Neural crest cell (in vitro differentiated cells): Measurements from ENCODE around the gene NKAP. TPM values are rescaled to one million over a fixed set of nuclear protein-coding genes. Genes with fewer than 3 reads are reported as not detected.

ENCODE experiments used
- DNase-seq: peaks from one replicate; pipeline ENCODE4 v3.0.0; 2021; ENCODE audit warnings: low read depth, mixed read lengths, low spot score
- H3K27ac Mint-ChIP-seq: one replicate; pipeline ENCODE4 v1.8.0; 2021; ENCODE audit warnings: mild to moderate bottlenecking, mixed read lengths; ENCODE audit not compliant: unreplicated experiment
- H3K27me3 Mint-ChIP-seq: 2 replicates; pipeline ENCODE4 v1.8.0; 2021; ENCODE audit warnings: low read depth, mild to moderate bottlenecking, mixed read lengths
- H3K36me3 Mint-ChIP-seq: 2 replicates; pipeline ENCODE4 v1.8.0; 2021; ENCODE audit warnings: low read depth, mild to moderate bottlenecking, mixed read lengths
- H3K4me1 Mint-ChIP-seq: 2 replicates; pipeline ENCODE4 v1.8.0; 2021; ENCODE audit warnings: mixed read lengths
- H3K4me3 Mint-ChIP-seq: one replicate; pipeline ENCODE4 v1.8.0; 2021; ENCODE audit warnings: mild to moderate bottlenecking, mixed read lengths
- H3K9me3 Mint-ChIP-seq: 2 replicates; pipeline ENCODE4 v1.8.0; 2021; ENCODE audit warnings: mixed read lengths
- CTCF ChIP-seq: fragments of 200-600 bp; sonication (generic); conservative IDR thresholded peaks from 2 replicates; pipeline ENCODE4 v1.5.0; 2021; ENCODE audit warnings: antibody characterized with exemption, mild to moderate bottlenecking
- total RNA-seq: library from RNA; stranded (reverse); gene quantifications from 2 replicates; pipeline ENCODE4 v1.2.1, GENCODE V29; 2021

The NKAP gene
- total RNA-seq, 1 donor from 2014 or later = 8.6 TPM

GRCh38 chrX:119919835-119920585 is 23.5 kb downstream of the NKAP start:
- Mint-ChIP-seq H3K4me3 (no peak overlapping the region), H3K4me1 (no peaks in the 10 kb centered on the region), H3K9me3 (peaks cover 2% of the 10 kb centered on the region), H3K27me3 (no peaks in the 10 kb centered on the region), H3K36me3 (peaks cover under 1% of the 10 kb centered on the region), H3K27ac (no peak overlapping the region)
- no peak for TF ChIP-seq CTCF
- no peak for DNase-seq

- Mint-ChIP-seq H3K4me3 (no peak overlapping the region), H3K36me3 (no peaks in the 10 kb centered on the region), H3K27ac (no peak overlapping the region), H3K27me3 (no peaks in the 10 kb centered on the region), H3K4me1 (no peaks in the 10 kb centered on the region), H3K9me3 (peaks cover 2% of the 10 kb centered on the region)
- DNase-seq = no peak
- TF ChIP-seq CTCF = no peak
These were observed 25.7 kb downstream of the NKAP start for GRCh38 chrX:119917877-119918276.

- Mint-ChIP-seq H3K27me3 (no peaks in the 10 kb centered on the region), H3K4me3 (no peak overlapping the region), H3K27ac (no peak overlapping the region), H3K4me1 (no peaks in the 10 kb centered on the region), H3K36me3 (no peaks in the 10 kb centered on the region), H3K9me3 (peaks cover 4% of the 10 kb centered on the region)
- TF ChIP-seq CTCF = no peak
- DNase-seq = no peak
These were observed 27.2 kb downstream of the NKAP start for GRCh38 chrX:119916310-119916709.

GRCh38 chrX:119900976-119901375 is 42.6 kb downstream of the NKAP start:
- Mint-ChIP-seq H3K4me1 (no peaks in the 10 kb centered on the region), H3K27ac (no peak overlapping the region), H3K27me3 (no peaks in the 10 kb centered on the region), H3K36me3 (peaks cover 2% of the 10 kb centered on the region), H3K4me3 (no peak overlapping the region), H3K9me3 (peaks cover 2% of the 10 kb centered on the region)
- DNase-seq = no peak
- no peak for TF ChIP-seq CTCF

- Mint-ChIP-seq H3K27me3 (no peaks in the 10 kb centered on the region), H3K4me3 (no peak overlapping the region), H3K9me3 (no peaks in the 10 kb centered on the region), H3K27ac (peak overlapping the region; percentile 27), H3K36me3 (no peaks in the 10 kb centered on the region), H3K4me1 (no peaks in the 10 kb centered on the region)
- no peak for DNase-seq
- TF ChIP-seq CTCF = no peak
These were observed 44.4 kb downstream of the NKAP start for GRCh38 chrX:119899125-119899524.
